A549 (cell line): ENCODE data around the gene FCGR3B.
"Not testable (repeated sequence)": the region's sequence is repeated elsewhere in the genome, so short reads cannot be mapped to it uniquely, and the experiment has no call there.

ENCODE experiments used
- EP300 ChIP-seq, 2 experiments: fragments of >200 bp; sonication (Bioruptor Twin); formaldehyde crosslinking; IDR thresholded peaks; 2 replicates in 1 of 2; 3 replicates in 1 of 2; pipeline ENCODE4 v1.6.1; 2016 to 2017
- POLR2A ChIP-seq: IDR thresholded peaks from 2 replicates; pipeline ENCODE4 v1.6.1; 2012; ENCODE audit warnings: mild to moderate bottlenecking, low read length
- TF ChIP-seq, protein P1 (sequence below): fragments of >200 bp; sonication (Bioruptor Twin); formaldehyde crosslinking; IDR thresholded peaks from 3 replicates; pipeline ENCODE4 v1.5.1; 2016

- TF ChIP-seq EP300 (IDR thresholded peaks at IDR 0.05); POLR2A: not testable (repeated sequence)
- TF ChIP-seq, protein P1, sequence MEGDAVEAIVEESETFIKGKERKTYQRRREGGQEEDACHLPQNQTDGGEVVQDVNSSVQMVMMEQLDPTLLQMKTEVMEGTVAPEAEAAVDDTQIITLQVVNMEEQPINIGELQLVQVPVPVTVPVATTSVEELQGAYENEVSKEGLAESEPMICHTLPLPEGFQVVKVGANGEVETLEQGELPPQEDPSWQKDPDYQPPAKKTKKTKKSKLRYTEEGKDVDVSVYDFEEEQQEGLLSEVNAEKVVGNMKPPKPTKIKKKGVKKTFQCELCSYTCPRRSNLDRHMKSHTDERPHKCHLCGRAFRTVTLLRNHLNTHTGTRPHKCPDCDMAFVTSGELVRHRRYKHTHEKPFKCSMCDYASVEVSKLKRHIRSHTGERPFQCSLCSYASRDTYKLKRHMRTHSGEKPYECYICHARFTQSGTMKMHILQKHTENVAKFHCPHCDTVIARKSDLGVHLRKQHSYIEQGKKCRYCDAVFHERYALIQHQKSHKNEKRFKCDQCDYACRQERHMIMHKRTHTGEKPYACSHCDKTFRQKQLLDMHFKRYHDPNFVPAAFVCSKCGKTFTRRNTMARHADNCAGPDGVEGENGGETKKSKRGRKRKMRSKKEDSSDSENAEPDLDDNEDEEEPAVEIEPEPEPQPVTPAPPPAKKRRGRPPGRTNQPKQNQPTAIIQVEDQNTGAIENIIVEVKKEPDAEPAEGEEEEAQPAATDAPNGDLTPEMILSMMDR: not testable (repeated sequence)
Observed at GRCh38 chr1:161620399-161620798, 10.6 kb downstream of the FCGR3B start.
